Measurements from ENCODE around the gene EPHB1. TPM values are rescaled to one million over a fixed set of nuclear protein-coding genes. Genes with fewer than 3 reads are reported as not detected.

The EPHB1 gene
- total RNA-seq, 4 donors from 2014 or later = 0.08 to 1.1 (median 0.72) TPM

- Histone ChIP-seq H3K36me3 (no peaks in the 10 kb centered on the region), H3K27ac (no peak overlapping the region), H3K4me3 (no peak overlapping the region), H3K4me1 (no peaks in the 10 kb centered on the region), H3K27me3 (no peaks in the 10 kb centered on the region), H3K9me3 (no peaks in the 10 kb centered on the region)
- TF ChIP-seq POLR2A (IDR thresholded peaks at IDR 0.05) = no peak
- TF ChIP-seq CTCF (IDR thresholded peaks at IDR 0.05) = no peak
- WGBS, 2 donors = 78 to 79% methylated on average over 7 to 9 of the region's 9 CpGs
- intact Hi-C loops (cut with DNase I) = no loop called here
- no peak for DNase-seq
These were observed 381.8 kb downstream of the EPHB1 start for GRCh38 chr3:135176881-135177280.

- TF ChIP-seq CTCF (IDR thresholded peaks at IDR 0.05) (no peak), POLR2A (IDR thresholded peaks at IDR 0.05) (no peak)
- intact Hi-C loops (cut with DNase I) = no loop called here
- H3K36me3 ChIP-seq = no peaks in the 10 kb centered on the region
- no peak overlapping the region for H3K4me3 ChIP-seq
- H3K9me3 ChIP-seq = no peaks in the 10 kb centered on the region
- 65 to 68% methylated on average over 2 of the region's 2 CpGs for WGBS, 2 donors
- no peak overlapping the region for H3K27ac ChIP-seq
- no peak for DNase-seq
- H3K27me3 ChIP-seq = no peaks in the 10 kb centered on the region
- no peaks in the 10 kb centered on the region for H3K4me1 ChIP-seq
These were observed 383.5 kb downstream of the EPHB1 start for GRCh38 chr3:135178566-135178965.

GRCh38 chr3:135181408-135181807 lies 386.3 kb downstream of the EPHB1 start:
- WGBS, 2 donors = 63 to 64% methylated on average over 3 of the region's 3 CpGs
- Histone ChIP-seq H3K27ac (no peak overlapping the region), H3K9me3 (no peaks in the 10 kb centered on the region), H3K27me3 (no peaks in the 10 kb centered on the region), H3K4me1 (no peaks in the 10 kb centered on the region), H3K36me3 (no peaks in the 10 kb centered on the region), H3K4me3 (no peak overlapping the region)
- no peak for DNase-seq
- intact Hi-C loops (cut with DNase I) = no loop called here
- TF ChIP-seq CTCF (IDR thresholded peaks at IDR 0.05) (no peak), POLR2A (IDR thresholded peaks at IDR 0.05) (no peak)

GRCh38 chr3:135182364-135182998 lies 387.4 kb downstream of the EPHB1 start:
- intact Hi-C loops (cut with DNase I) = no loop called here
- Histone ChIP-seq H3K4me3 (no peak overlapping the region), H3K4me1 (no peaks in the 10 kb centered on the region), H3K36me3 (no peaks in the 10 kb centered on the region), H3K27me3 (no peaks in the 10 kb centered on the region), H3K27ac (no peak overlapping the region), H3K9me3 (no peaks in the 10 kb centered on the region)
- no peak for DNase-seq
- WGBS, 2 donors = 69 to 71% methylated on average over 3 of the region's 3 CpGs
- TF ChIP-seq POLR2A (IDR thresholded peaks at IDR 0.05) (no peak), CTCF (IDR thresholded peaks at IDR 0.05) (no peak)

- Histone ChIP-seq H3K36me3 (no peaks in the 10 kb centered on the region), H3K27me3 (no peaks in the 10 kb centered on the region), H3K4me3 (no peak overlapping the region), H3K4me1 (no peaks in the 10 kb centered on the region), H3K9me3 (no peaks in the 10 kb centered on the region), H3K27ac (no peak overlapping the region)
- WGBS, 2 donors = 51 to 53% methylated on average over 2 of the region's 2 CpGs
- DNase-seq = no peak
- intact Hi-C loops (cut with DNase I) = no loop called here
- no peak for TF ChIP-seq POLR2A (IDR thresholded peaks at IDR 0.05)
- TF ChIP-seq CTCF (IDR thresholded peaks at IDR 0.05) = no peak
These were observed 395.6 kb downstream of the EPHB1 start for GRCh38 chr3:135190658-135191057.

Measured in esophagus squamous epithelium (tissue), 5 donors.